HFFc6 (cell line): ENCODE results near the gene TEKTIP1. TPM values are rescaled to one million over a fixed set of nuclear protein-coding genes. Genes with fewer than 3 reads are reported as not detected.

Experiments used
- DNase-seq: peaks from one replicate; pipeline ENCODE4 v3.0.0-alpha.2; 2018
- H3K27ac Mint-ChIP-seq: 2 replicates; pipeline ENCODE4 v1.8.0; 2020; ENCODE audit warnings: mild to moderate bottlenecking, mixed read lengths
- H3K27me3 Mint-ChIP-seq: 2 replicates; pipeline ENCODE4 v1.8.0; 2021; ENCODE audit warnings: mild to moderate bottlenecking, moderate library complexity, mixed read lengths; ENCODE audit not compliant: insufficient read depth
- H3K36me3 Mint-ChIP-seq: 2 replicates; pipeline ENCODE4 v1.8.0; 2021; ENCODE audit warnings: low read depth, mixed read lengths
- H3K4me1 Mint-ChIP-seq: 2 replicates; pipeline ENCODE4 v1.8.0; 2020; ENCODE audit warnings: low read depth, mixed read lengths
- H3K4me3 Mint-ChIP-seq: 2 replicates; pipeline ENCODE4 v1.8.0; 2020; ENCODE audit warnings: mild to moderate bottlenecking, moderate library complexity, mixed read lengths
- H3K9me3 Mint-ChIP-seq: 2 replicates; pipeline ENCODE4 v1.8.0; 2020; ENCODE audit warnings: mild to moderate bottlenecking, mixed read lengths
- total RNA-seq, 6 experiments: library from RNA; stranded (reverse); fragmentation: NEBNext Ultra II Directional; extraction: Animal tissue kit (Norgen Biotek cat#: 25700); gene quantifications; 2 replicates in 1 of 6; 3 replicates in 5 of 6; pipeline ENCODE4 v1.2.3, GENCODE V29; 2021
- TF ChIP-seq, protein P1 (sequence below): fragments of 200-600 bp; sonication (generic); IDR thresholded peaks from 2 replicates; pipeline ENCODE4 v1.5.0; 2021; ENCODE audit warnings: antibody characterized with exemption, mild to moderate bottlenecking

TEKTIP1 gene
- total RNA-seq, 6 experiments from 2014 or later, result 0.25 to 0.51 (median 0.46) TPM; not detected in 1

DNA sequence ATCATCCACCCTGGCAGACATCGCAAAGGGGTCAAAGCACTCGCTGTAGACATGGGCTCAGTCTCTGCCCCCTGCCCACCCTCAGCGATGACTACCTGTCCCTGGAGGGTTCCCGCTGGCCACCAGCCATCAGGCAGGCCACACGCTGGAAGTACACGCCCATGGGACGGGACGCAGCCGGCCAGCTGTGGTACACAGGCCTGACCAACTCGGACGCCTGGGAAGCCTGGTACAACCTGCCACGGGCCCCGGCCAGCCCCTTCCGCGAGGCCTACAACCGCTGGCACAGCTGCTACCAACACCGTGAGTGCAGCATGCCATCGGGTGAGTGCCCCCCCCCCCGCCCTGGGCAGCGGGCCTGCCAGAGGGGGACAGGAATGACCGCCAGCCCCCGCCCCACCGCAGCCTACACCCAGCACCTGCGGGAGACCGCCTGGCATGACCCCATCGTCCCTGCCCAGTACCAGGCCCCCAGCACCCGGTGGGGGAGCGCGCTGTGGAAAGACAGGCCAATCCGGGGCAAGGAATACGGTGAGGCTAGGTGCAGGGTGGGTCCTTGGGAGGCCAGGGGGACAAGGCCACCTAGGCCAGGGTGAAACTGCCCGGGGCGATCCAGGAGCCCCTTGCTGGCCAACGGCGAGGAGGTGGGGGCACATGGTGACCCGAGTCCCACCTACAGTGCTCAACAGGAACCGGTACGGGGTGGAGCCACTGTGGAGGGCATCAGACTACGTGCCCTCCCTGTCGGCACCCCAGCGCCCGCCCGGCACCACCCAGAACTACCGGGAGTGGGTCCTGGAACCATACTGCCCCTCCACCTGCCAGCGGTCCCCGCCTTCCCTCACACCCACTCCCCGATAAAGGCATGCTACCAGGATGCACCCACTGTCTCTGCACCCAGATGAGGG lies 4.4 kb downstream of the TEKTIP1 start:
- Mint-ChIP-seq H3K36me3 (peaks cover 13% of the 10 kb centered on the region), H3K4me1 (no peaks in the 10 kb centered on the region), H3K27me3 (peaks cover 6% of the 10 kb centered on the region), H3K27ac (no peak overlapping the region), H3K9me3 (no peaks in the 10 kb centered on the region), H3K4me3 (no peak overlapping the region)
- no peak for DNase-seq
- TF ChIP-seq, protein P1, sequence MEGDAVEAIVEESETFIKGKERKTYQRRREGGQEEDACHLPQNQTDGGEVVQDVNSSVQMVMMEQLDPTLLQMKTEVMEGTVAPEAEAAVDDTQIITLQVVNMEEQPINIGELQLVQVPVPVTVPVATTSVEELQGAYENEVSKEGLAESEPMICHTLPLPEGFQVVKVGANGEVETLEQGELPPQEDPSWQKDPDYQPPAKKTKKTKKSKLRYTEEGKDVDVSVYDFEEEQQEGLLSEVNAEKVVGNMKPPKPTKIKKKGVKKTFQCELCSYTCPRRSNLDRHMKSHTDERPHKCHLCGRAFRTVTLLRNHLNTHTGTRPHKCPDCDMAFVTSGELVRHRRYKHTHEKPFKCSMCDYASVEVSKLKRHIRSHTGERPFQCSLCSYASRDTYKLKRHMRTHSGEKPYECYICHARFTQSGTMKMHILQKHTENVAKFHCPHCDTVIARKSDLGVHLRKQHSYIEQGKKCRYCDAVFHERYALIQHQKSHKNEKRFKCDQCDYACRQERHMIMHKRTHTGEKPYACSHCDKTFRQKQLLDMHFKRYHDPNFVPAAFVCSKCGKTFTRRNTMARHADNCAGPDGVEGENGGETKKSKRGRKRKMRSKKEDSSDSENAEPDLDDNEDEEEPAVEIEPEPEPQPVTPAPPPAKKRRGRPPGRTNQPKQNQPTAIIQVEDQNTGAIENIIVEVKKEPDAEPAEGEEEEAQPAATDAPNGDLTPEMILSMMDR, result no peak

DNA sequence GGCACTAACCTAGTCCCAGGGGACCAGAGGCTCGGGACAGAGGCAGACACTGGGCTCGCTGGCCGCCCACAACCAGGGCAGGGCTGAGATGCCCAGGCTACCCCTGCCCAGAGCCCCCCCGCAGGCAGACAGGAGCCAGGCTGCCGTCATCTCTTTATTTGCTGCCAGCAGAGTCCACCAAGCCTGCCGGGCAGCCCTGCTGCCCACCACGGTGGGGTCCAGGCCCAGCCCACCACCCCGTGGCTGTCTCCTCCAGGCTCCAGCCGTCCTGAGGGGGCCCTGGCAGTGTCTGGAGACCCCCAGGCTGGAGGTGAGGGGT lies 5.0 kb downstream of the TEKTIP1 start:
- TF ChIP-seq, protein P1, result no peak
- Mint-ChIP-seq H3K9me3 (no peaks in the 10 kb centered on the region), H3K4me3 (no peak overlapping the region), H3K27ac (no peak overlapping the region), H3K27me3 (peaks cover 6% of the 10 kb centered on the region), H3K4me1 (no peaks in the 10 kb centered on the region), H3K36me3 (peaks cover 13% of the 10 kb centered on the region)
- DNase-seq, result no peak

DNA sequence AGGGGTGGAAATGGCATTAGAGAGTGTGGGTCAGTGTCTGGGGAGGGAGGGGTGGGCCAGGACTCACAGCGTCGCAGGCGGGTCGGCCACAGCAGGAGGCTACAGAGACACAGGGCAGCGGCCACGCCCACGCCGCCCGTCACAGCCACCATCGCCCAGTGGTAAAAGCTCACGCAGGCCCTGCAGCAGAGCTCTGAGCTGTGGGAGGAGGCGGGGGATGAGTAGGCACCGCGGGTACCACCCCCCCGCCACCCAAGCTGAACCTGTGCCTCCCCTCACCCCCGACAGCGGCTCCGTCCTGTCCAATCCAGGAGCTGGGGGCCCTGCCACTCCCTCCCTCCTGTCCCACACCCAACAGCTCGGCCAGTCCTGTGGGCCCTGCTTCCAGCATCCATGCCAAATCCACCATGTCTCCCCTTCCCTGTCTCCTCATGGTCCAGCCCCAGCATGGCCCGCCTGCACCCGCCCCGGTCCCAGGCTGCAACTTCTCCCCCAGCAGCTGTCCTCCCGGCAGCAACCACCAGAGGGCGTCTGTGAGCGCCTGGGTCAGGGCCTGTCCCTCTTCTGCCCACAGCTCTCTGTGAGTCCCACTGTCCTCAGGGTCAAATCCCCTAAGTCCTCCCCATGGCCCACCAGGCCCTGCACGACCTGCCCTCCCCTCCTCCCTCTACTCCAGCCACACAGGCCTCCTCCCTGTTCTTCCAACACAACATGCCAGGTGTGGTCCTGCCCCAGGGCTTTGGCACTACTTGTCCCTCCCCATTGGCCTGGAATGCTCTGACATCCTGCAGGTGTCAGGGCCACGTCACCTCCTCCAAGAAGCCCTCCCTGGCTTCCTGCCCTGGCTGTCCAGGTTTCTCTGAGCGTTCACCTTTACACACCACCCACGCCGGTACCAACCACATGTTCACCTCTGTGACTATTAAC lies 6.0 kb downstream of the TEKTIP1 start:
- no peaks in the 10 kb centered on the region for H3K9me3 Mint-ChIP-seq
- H3K27me3 Mint-ChIP-seq, result peaks cover 5% of the 10 kb centered on the region
- peak; percentile 30 for DNase-seq
- no peak overlapping the region for H3K4me3 Mint-ChIP-seq
- TF ChIP-seq, protein P1, result peak; percentile 97
- peaks cover 6% of the 10 kb centered on the region; the same call in 1 of the 2 replicates for H3K36me3 Mint-ChIP-seq
- peak overlapping the region; percentile 26; the same call in 1 of the 2 replicates for H3K27ac Mint-ChIP-seq
- H3K4me1 Mint-ChIP-seq, result no peaks in the 10 kb centered on the region

DNA sequence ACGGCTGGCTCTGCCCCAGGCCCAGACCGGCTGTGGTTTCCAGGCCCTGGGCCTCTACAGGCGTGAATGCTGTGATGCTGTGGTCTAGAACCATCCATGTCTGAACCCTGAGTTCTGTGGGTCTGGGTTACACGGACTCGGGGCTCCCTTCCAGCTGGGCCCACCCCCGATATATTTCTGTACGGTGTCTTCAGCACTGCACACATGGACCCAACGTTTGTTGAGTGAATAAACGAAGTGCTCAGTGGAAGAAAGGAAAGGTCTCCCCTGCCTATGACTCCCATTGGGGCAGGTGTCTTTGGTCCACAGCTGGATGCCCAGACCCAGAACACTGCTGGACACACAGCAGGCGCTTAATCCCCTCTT lies 6.7 kb downstream of the TEKTIP1 start:
- Mint-ChIP-seq H3K27me3 (peaks cover 5% of the 10 kb centered on the region), H3K4me3 (no peak overlapping the region), H3K4me1 (no peaks in the 10 kb centered on the region), H3K9me3 (no peaks in the 10 kb centered on the region), H3K36me3 (peaks cover 4% of the 10 kb centered on the region; the same call in 1 of the 2 replicates), H3K27ac (peak overlapping the region; percentile 38; the same call in 1 of the 2 replicates)
- TF ChIP-seq, protein P1, result no peak
- no peak for DNase-seq

DNA sequence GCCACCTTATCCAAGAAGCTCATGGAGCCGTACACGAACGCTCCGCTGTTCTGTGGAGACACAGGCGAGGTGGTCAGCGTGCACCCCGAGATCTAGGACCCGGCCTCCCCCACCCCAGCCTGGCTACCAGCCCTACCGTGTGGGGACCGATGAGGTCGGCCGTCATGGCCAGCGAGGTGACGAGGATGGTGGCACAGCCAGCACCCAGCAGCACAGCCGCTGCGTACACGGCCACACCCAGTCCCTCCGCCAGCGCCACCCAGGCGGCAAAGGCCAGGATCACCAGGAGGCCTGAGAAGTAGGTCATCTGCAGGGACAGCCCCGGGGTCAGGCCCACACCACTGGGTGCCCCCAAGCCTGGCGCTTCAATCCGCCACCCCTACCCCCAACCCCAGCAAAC lies 7.1 kb downstream of the TEKTIP1 start:
- peaks cover 4% of the 10 kb centered on the region; the same call in 1 of the 2 replicates for H3K36me3 Mint-ChIP-seq
- peak overlapping the region; percentile 38; the same call in 1 of the 2 replicates for H3K27ac Mint-ChIP-seq
- TF ChIP-seq, protein P1, result no peak
- H3K27me3 Mint-ChIP-seq, result peaks cover 9% of the 10 kb centered on the region
- H3K4me3 Mint-ChIP-seq, result no peak overlapping the region
- no peak for DNase-seq
- no peaks in the 10 kb centered on the region for H3K9me3 Mint-ChIP-seq
- no peaks in the 10 kb centered on the region for H3K4me1 Mint-ChIP-seq
